ENCODE results near the gene KCNA10. TPM values are rescaled to one million over a fixed set of nuclear protein-coding genes. Genes with fewer than 3 reads are reported as not detected.

The KCNA10 gene
- total and polyA plus RNA-seq, 10 of the 15 experiments (the other 5 are each of a cell fraction or from before 2014, with no cell fraction given) = not detected

DNA sequence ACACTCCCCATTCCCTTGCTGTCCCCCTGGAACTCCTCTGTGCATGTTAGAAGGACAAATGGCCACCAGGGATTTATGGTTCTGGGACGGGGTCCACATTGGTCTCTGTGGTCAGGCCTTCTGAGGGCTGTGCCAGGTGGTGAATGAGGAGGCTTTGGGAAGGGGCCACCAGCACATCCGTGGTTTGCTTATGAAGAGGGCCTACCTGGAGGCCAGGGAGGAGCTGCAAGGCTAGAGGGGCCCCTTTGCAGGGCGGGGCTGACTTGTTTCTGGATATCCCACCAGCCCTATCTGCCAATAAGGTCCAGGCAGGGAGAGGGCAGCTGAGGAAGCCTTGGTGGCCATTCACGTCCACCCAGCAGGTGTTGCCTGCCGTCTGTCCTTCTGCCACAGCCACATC, 24.9 kb downstream of the KCNA10 start (continued):
- TF ChIP-seq HDAC2 (IDR thresholded peaks at IDR 0.05) (no peak), TCF3 (IDR thresholded peaks at IDR 0.05; ENCODE audit: borderline replicate concordance, insufficient read depth, low read depth, low read length) (no peak)

DNA sequence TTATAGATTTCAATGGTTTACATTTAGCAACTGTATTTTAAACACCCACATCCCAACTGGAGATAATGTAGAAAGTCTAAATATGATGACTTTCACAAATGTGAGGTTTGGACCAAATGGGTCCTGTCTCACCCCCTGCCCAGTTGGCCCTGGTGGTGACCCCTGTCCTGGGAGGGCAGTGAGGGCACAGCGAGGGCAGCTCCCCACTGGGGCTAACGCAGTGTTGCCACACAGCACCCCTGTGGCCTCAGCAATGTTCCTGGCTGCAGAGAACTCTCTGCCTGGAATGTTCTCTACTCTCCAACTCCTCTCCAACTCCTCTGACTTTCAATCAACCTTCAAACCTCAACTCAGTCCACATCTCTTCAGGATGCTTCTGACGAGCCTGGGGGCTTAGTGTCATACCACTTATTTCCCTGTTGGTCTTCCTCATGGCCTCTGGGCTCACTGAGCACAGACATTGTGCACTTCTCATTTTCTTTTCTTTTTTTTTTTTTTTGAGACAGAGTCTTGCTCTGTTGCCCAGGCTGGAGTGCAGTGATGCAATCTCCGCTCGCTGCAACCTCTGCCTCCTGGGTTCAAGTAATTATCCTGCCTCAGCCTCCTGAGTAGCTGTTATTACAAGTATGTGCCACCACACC, 25.8 kb downstream of the KCNA10 start:
- Histone ChIP-seq H3K4me1 (ENCODE audit: control insufficient read depth, insufficient read depth, low read length) (no peaks in the 10 kb centered on the region), H3K9me3 (replicated peaks; ENCODE audit: control insufficient read depth, insufficient read depth, low read length) (no peaks in the 10 kb centered on the region), H3K4me3 (no peak overlapping the region), H3K36me3 (ENCODE audit: control insufficient read depth in 2 of 2, insufficient read depth in 2 of 2, low read length in 1 of 2) (no peaks in the 10 kb centered on the region), H3K9ac (ENCODE audit: control insufficient read depth, insufficient read depth, low read length) (no peak overlapping the region), H4K20me1 (ENCODE audit: control insufficient read depth, insufficient read depth) (no peaks in the 10 kb centered on the region), H3K4me2 (ENCODE audit: control insufficient read depth, insufficient read depth) (no peak overlapping the region), H3K79me2 (ENCODE audit: control insufficient read depth, insufficient read depth, low read length) (no peaks in the 10 kb centered on the region), H3K27ac (ENCODE audit: control insufficient read depth, insufficient read depth) (no peak overlapping the region), H2AFZ (ENCODE audit: control insufficient read depth, low read depth, low read length) (no peak overlapping the region), H3K27me3 (replicated peaks in 1 of 2; ENCODE audit: control insufficient read depth in 2 of 2, insufficient read depth in 2 of 2, low read length in 1 of 2) (no peaks in the 10 kb centered on the region; a peak in 1 of 4 replicates)
- 64% methylated on average over 5 of the region's 5 CpGs for WGBS (ENCODE audit: insufficient coverage, insufficient replicate concordance, low lambda C conversion rate, missing lambda C conversion rate)
- ChIA-PET RAD21 (ENCODE audit: unreplicated experiment) (no interaction called here), POLR2A (no interaction called here), CTCF (interaction anchor here (1.0 to 1.2 kb wide), 2 partner anchors 80 to 290 kb away, joined by 3 to 4 read pairs; no protein-coding TSS in a partner anchor), SMC1A (ENCODE audit: uncharacterized antibody, unreplicated experiment) (interaction anchor here (1.4 kb wide), 1 partner anchor 81 kb away, joined by 4 read pairs; no protein-coding TSS in a partner anchor)
- in situ Hi-C loops (cut with MboI) (no loop called here), intact Hi-C loops (cut with micrococcal nuclease; ENCODE audit: unreplicated experiment) (no loop called here)
- TF ChIP-seq IKZF1 (conservative IDR thresholded peaks at IDR 0.05) = no peak
- no peak for TF ChIP-seq RAD51 (IDR thresholded peaks at IDR 0.05)
- TF ChIP-seq BHLHE40 (IDR thresholded peaks at IDR 0.05; ENCODE audit: borderline replicate concordance in 1 of 2, low read depth in 2 of 2, low read length in 1 of 2) = no peak
- TF ChIP-seq TCF12 (IDR thresholded peaks at IDR 0.05; ENCODE audit: low read depth, low read length) = no peak
- no peak for TF ChIP-seq PKNOX1 (IDR thresholded peaks at IDR 0.05)
- no peak for TF ChIP-seq BMI1 (IDR thresholded peaks at IDR 0.05; ENCODE audit: borderline replicate concordance)
- TF ChIP-seq KLF5 (IDR thresholded peaks at IDR 0.05; ENCODE audit: partially characterized antibody) = no peak
- no peak for TF ChIP-seq JUND (IDR thresholded peaks at IDR 0.05; ENCODE audit: low read depth, low read length)
- TF ChIP-seq NFYB (IDR thresholded peaks at IDR 0.05; ENCODE audit: insufficient read depth, low read depth, low read length) = no peak
- TF ChIP-seq EZH2 (IDR thresholded peaks at IDR 0.05; ENCODE audit: borderline replicate concordance, control insufficient read depth, low read depth, low read length) = no peak
- TF ChIP-seq ZNF207 (IDR thresholded peaks at IDR 0.05; ENCODE audit: borderline replicate concordance) = no peak
- TF ChIP-seq NFYA (IDR thresholded peaks at IDR 0.05; ENCODE audit: borderline replicate concordance, low read depth, low read length) = no peak
- TF ChIP-seq RFX5 (IDR thresholded peaks at IDR 0.05; ENCODE audit: low read depth, low read length) = no peak
- no peak for TF ChIP-seq SIX5 (IDR thresholded peaks at IDR 0.05; ENCODE audit: low read depth, low read length, severe bottlenecking)
- no TSS peak for BruUV-seq (replicated peaks)
- no peak for DNase-seq (ENCODE audit: low read depth, low spot score)
- FAIRE-seq = no peak
- no peak for ATAC-seq
